IMR-90 (cell line): ENCODE results near the gene RBP2. TPM values are rescaled to one million over a fixed set of nuclear protein-coding genes. Genes with fewer than 3 reads are reported as not detected.

Experiments
- ATAC-seq: fragments of 200-7000 bp; cut with Tn5 transposase; 2 replicates; pipeline ENCODE4 v1.9.1; 2020; ENCODE audit warnings: low read depth, mild to moderate bottlenecking, moderate library complexity
- BruUV-seq: library from RNA; stranded (reverse); fragments of 400-500 nt; replicated peaks from 2 replicates; lab custom pipeline; 2021; lab: Mats Ljungman, UMichigan
- CTCF ChIA-PET: fragments of 300-600 bp; formaldehyde crosslinking; extraction: SDS; loops from one replicate; lab custom pipeline; 2021; ENCODE audit warnings: antibody characterized with exemption; lab: Yijun Ruan, JAX
- POLR2A ChIA-PET: fragments of 300-600 bp; sonication (Branson Sonifier 250); formaldehyde crosslinking; loops from one replicate; lab custom pipeline; 2022; ENCODE audit warnings: antibody characterized with exemption; ENCODE audit not compliant: unreplicated experiment; lab: Charles Lee
- DNase-seq: peaks from one replicate; pipeline ENCODE4 v3.0.0; 2013
- H2AFZ ChIP-seq: replicated peaks from 2 replicates; pipeline ENCODE3; 2013; ENCODE audit warnings: low read length, mild to moderate bottlenecking; ENCODE audit not compliant: poor library complexity
- H2AK5ac ChIP-seq: 2 replicates; pipeline ENCODE4 v1.6.1; 2013; ENCODE audit warnings: low read depth, low read length, inconsistent platforms
- H2AK9ac ChIP-seq: replicated peaks from 2 replicates; pipeline ENCODE3; 2013; ENCODE audit warnings: mild to moderate bottlenecking, low read depth, low read length, moderate library complexity; ENCODE audit not compliant: poor library complexity
- H2BK120ac ChIP-seq: 2 replicates; pipeline ENCODE4 v1.6.1; 2013; ENCODE audit warnings: low read depth, low read length, inconsistent platforms
- H2BK15ac ChIP-seq: 3 replicates; pipeline ENCODE4 v1.6.1; 2013; ENCODE audit warnings: low read depth, low read length, inconsistent platforms
- H2BK20ac ChIP-seq: 2 replicates; pipeline ENCODE4 v1.6.1; 2013; ENCODE audit warnings: low read depth, mild to moderate bottlenecking, inconsistent platforms, low read length, moderate library complexity
- H2BK5ac ChIP-seq: 2 replicates; pipeline ENCODE4 v1.6.1; 2013; ENCODE audit warnings: mild to moderate bottlenecking, low read depth, low read length, inconsistent platforms; ENCODE audit not compliant: poor library complexity, severe bottlenecking
- H3K14ac ChIP-seq: replicated peaks from 2 replicates; pipeline ENCODE4 v1.6.1; 2013; ENCODE audit warnings: low read depth, low read length, inconsistent platforms
- H3K18ac ChIP-seq: 2 replicates; pipeline ENCODE4 v1.6.1; 2013; ENCODE audit warnings: low read depth, low read length, control low read depth
- H3K23ac ChIP-seq: 2 replicates; pipeline ENCODE4 v1.6.1; 2013; ENCODE audit warnings: low read depth, low read length, inconsistent platforms
- H3K27ac ChIP-seq: 2 replicates; pipeline ENCODE4 v1.5.1; 2013; ENCODE audit warnings: mild to moderate bottlenecking, control low read depth, low read length; ENCODE audit not compliant: insufficient read depth
- H3K27me3 ChIP-seq: 2 replicates; pipeline ENCODE4 v1.6.1; 2013; ENCODE audit warnings: low read length; ENCODE audit not compliant: control insufficient read depth, insufficient read depth
- H3K36me3 ChIP-seq: 2 replicates; pipeline ENCODE4 v1.6.1; 2013; ENCODE audit warnings: low read length, mixed read lengths; ENCODE audit not compliant: control insufficient read depth, insufficient read depth
- H3K4ac ChIP-seq: 2 replicates; pipeline ENCODE4 v1.6.1; 2013; ENCODE audit warnings: low read depth, low read length, inconsistent platforms
- H3K4me1 ChIP-seq: 2 replicates; pipeline ENCODE4 v1.6.1; 2013; ENCODE audit warnings: low read length, mixed read lengths; ENCODE audit not compliant: control insufficient read depth, insufficient read depth
- H3K4me2 ChIP-seq: 2 replicates; pipeline ENCODE4 v1.6.1; 2013; ENCODE audit warnings: low read depth, mild to moderate bottlenecking, control low read depth, low read length, moderate library complexity
- H3K4me3 ChIP-seq: 2 replicates; pipeline ENCODE4 v1.5.1; 2013; ENCODE audit warnings: low read depth, mild to moderate bottlenecking, control low read depth, low read length, moderate library complexity; ENCODE audit not compliant: insufficient read depth
- H3K56ac ChIP-seq: 2 replicates; pipeline ENCODE4 v1.6.1; 2013; ENCODE audit warnings: low read length, inconsistent platforms; ENCODE audit not compliant: insufficient read depth; ENCODE audit errors: extremely low read depth
- H3K79me1 ChIP-seq, 2 experiments: 2 replicates each; pipeline ENCODE4 v1.6.1; 2013; ENCODE audit warnings: low read length in 2 of 2, inconsistent platforms in 1 of 2, low read depth in 1 of 2
- H3K9ac ChIP-seq: 2 replicates; pipeline ENCODE4 v1.6.1; 2013; ENCODE audit warnings: low read depth, low read length, control low read depth
- H3K9me1 ChIP-seq: 2 replicates; pipeline ENCODE4 v1.6.1; 2013; ENCODE audit warnings: low read length, inconsistent platforms; ENCODE audit not compliant: insufficient read depth
- H3K9me3 ChIP-seq: 2 replicates; pipeline ENCODE4 v1.6.1; 2013; ENCODE audit warnings: low read length; ENCODE audit not compliant: control insufficient read depth, insufficient read depth
- H4K20me1 ChIP-seq: 2 replicates; pipeline ENCODE4 v1.6.1; 2013; ENCODE audit warnings: low read length, inconsistent platforms; ENCODE audit not compliant: insufficient read depth
- H4K5ac ChIP-seq: 2 replicates; pipeline ENCODE4 v1.6.1; 2013; ENCODE audit warnings: mild to moderate bottlenecking, low read depth, low read length, control low read depth
- H4K8ac ChIP-seq, 2 experiments: 2 replicates each; pipeline ENCODE4 v1.6.1; 2013; ENCODE audit warnings: low read depth in 2 of 2, low read length in 2 of 2, control low read depth in 1 of 2, inconsistent platforms in 1 of 2
- H4K91ac ChIP-seq: 2 replicates; pipeline ENCODE4 v1.6.1; 2013; ENCODE audit warnings: low read depth, low read length, inconsistent platforms; ENCODE audit not compliant: insufficient read depth
- CEBPB ChIP-seq: IDR thresholded peaks from 2 replicates; pipeline ENCODE4 v1.6.1; 2012; ENCODE audit warnings: low read depth, low read length, improper control_type of control experiment
- POLR2A ChIP-seq: IDR thresholded peaks from 2 replicates; pipeline ENCODE4 v1.6.1; 2012; ENCODE audit warnings: mild to moderate bottlenecking, low read depth, low read length
- WGBS, 2 experiments: methylation state at CpG; one replicate each; pipeline versions ENCODE4 v1.1.5 to v1.1.7; 2013; ENCODE audit warnings: missing lambda C conversion rate in 2 of 2; ENCODE audit not compliant: insufficient read length in 1 of 2; ENCODE audit errors: extremely low coverage in 2 of 2; 5-methylcytosine and 5-hydroxymethylcytosine counted together
- dilution Hi-C: fragments of 300-500 bp; cut with HindIII; formaldehyde crosslinking; loops from one replicate; pipeline ENCODE4 v1.14.3; 2018; ENCODE audit warnings: low sequenced_read_pairs; ENCODE audit not compliant: unreplicated experiment
- in situ Hi-C: fragments of 300-500 bp; cut with MboI; formaldehyde crosslinking; loops from 3 replicates; pipeline ENCODE4 v1.14.3; 2019; ENCODE audit warnings: low sequenced_read_pairs, inconsistent platforms, mixed read lengths
- intact Hi-C: fragments of 100-400 bp; cut with micrococcal nuclease; formaldehyde crosslinking; loops from 2 replicates; pipeline ENCODE4 v1.10.0; 2022
- polyA plus RNA-seq, 3 experiments: library from polyadenylated mRNA; depleted of rRNA; stranded (reverse); fragments of >200 nt; gene quantifications; 2 replicates each; pipeline ENCODE4 v1.2.3, GENCODE V29; 2012; ENCODE audit warnings: low replicate concordance in 1 of 3
- total RNA-seq: library from RNA; depleted of rRNA; stranded (reverse); fragments of >200 nt; gene quantifications from 2 replicates; pipeline ENCODE4 v1.2.3, GENCODE V29; 2012
- TF ChIP-seq, protein P1 (sequence below): fragments of 150-350 bp; IDR thresholded peaks from 2 replicates; pipeline ENCODE4 v1.6.1; 2017; ENCODE audit warnings: mild to moderate bottlenecking, antibody characterized with exemption, low read length, low read depth

RBP2 gene
- total and polyA plus RNA-seq, 2 of the 4 experiments (the other 2 are of a cell fraction): not detected

GRCh38 chr3:139493826-139494385 is 17.6 kb upstream of the RBP2 start:
- H4K5ac ChIP-seq: no peak overlapping the region
- H2AK9ac ChIP-seq: no peak overlapping the region
- intact Hi-C loops: no loop called here
- H3K18ac ChIP-seq: no peak overlapping the region
- H4K20me1 ChIP-seq: no peaks in the 10 kb centered on the region
- no peak overlapping the region for H3K56ac ChIP-seq
- H3K23ac ChIP-seq: no peak overlapping the region
- no peak overlapping the region for H2AK5ac ChIP-seq
- no peak overlapping the region for H3K9ac ChIP-seq
- no peak overlapping the region for H2BK20ac ChIP-seq
- no peaks in the 10 kb centered on the region for H3K9me1 ChIP-seq
- no peak overlapping the region for H3K4ac ChIP-seq
- dilution Hi-C loops: no loop called here
- ChIA-PET POLR2A (no interaction called here), CTCF (no interaction called here)
- BruUV-seq: no TSS peak
- no peak overlapping the region for H2BK5ac ChIP-seq
- no peak overlapping the region for H4K8ac ChIP-seq
- no peak overlapping the region for H3K4me2 ChIP-seq
- H3K79me1 ChIP-seq: no peaks in the 10 kb centered on the region
- no peak overlapping the region for H3K27ac ChIP-seq
- H3K14ac ChIP-seq: no peak overlapping the region
- in situ Hi-C loops: no loop called here
- no peaks in the 10 kb centered on the region for H3K27me3 ChIP-seq
- no peak overlapping the region for H2BK120ac ChIP-seq
- no peak overlapping the region for H4K91ac ChIP-seq
- no peaks in the 10 kb centered on the region for H3K36me3 ChIP-seq
- H3K9me3 ChIP-seq: no peaks in the 10 kb centered on the region
- DNase-seq (no peak), ATAC-seq (no peak)
- H2BK15ac ChIP-seq: no peak overlapping the region
- WGBS, 2 experiments: 40% methylated on average over 1 of the region's 6 CpGs; no CpG with 5 or more reads in 1 of the 2 experiments
- no peaks in the 10 kb centered on the region for H3K4me1 ChIP-seq
- H3K4me3 ChIP-seq: no peak overlapping the region
- TF ChIP-seq, protein P1, sequence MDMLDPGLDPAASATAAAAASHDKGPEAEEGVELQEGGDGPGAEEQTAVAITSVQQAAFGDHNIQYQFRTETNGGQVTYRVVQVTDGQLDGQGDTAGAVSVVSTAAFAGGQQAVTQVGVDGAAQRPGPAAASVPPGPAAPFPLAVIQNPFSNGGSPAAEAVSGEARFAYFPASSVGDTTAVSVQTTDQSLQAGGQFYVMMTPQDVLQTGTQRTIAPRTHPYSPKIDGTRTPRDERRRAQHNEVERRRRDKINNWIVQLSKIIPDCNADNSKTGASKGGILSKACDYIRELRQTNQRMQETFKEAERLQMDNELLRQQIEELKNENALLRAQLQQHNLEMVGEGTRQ: no peak
- TF ChIP-seq CEBPB (no peak), POLR2A (no peak)
- no peak overlapping the region for H2AFZ ChIP-seq
